MCF 10A (cell line): ENCODE measurements around the gene PI4KA. TPM values are rescaled to one million over a fixed set of nuclear protein-coding genes. Genes with fewer than 3 reads are reported as not detected.
A peak's percentile ranks its signal among the peaks of the same experiment; 100 is the strongest.

ENCODE experiments used
- BruUV-seq: library from RNA; stranded (reverse); fragments of 400-500 nt; replicated peaks from 2 replicates; lab custom pipeline; 2021; lab: Mats Ljungman, UMichigan
- CTCF ChIA-PET: fragments of 300-600 bp; sonication (Branson Sonifier 250); formaldehyde crosslinking; extraction: SDS; loops from one replicate; lab custom pipeline; 2021; ENCODE audit warnings: antibody characterized with exemption, inconsistent platforms; lab: Yijun Ruan, JAX
- POLR2A ChIA-PET: fragments of 300-600, 350-650 bp; sonication (Branson Sonifier 250); formaldehyde crosslinking; extraction: SDS; loops from one replicate; lab custom pipeline; 2020; ENCODE audit warnings: antibody characterized with exemption, inconsistent platforms; lab: Yijun Ruan, JAX
- DNase-seq: peaks from one replicate; pipeline ENCODE4 v3.0.0-alpha.2; 2018; ENCODE audit not compliant: unreplicated experiment
- H3K27ac Mint-ChIP-seq: one replicate; pipeline ENCODE4 v1.8.0; 2022; ENCODE audit warnings: mild to moderate bottlenecking, low read depth, mixed read lengths; ENCODE audit not compliant: unreplicated experiment
- H3K27me3 Mint-ChIP-seq: one replicate; pipeline ENCODE4 v1.8.0; 2022; ENCODE audit warnings: mixed read lengths; ENCODE audit not compliant: insufficient read depth, unreplicated experiment
- H3K36me3 Mint-ChIP-seq: one replicate; pipeline ENCODE4 v1.8.0; 2022; ENCODE audit warnings: mild to moderate bottlenecking, moderate library complexity, mixed read lengths; ENCODE audit not compliant: insufficient read depth, unreplicated experiment
- H3K4me1 Mint-ChIP-seq: one replicate; pipeline ENCODE4 v1.8.0; 2022; ENCODE audit warnings: mixed read lengths; ENCODE audit not compliant: insufficient read depth, unreplicated experiment
- H3K4me3 Mint-ChIP-seq: one replicate; pipeline ENCODE4 v1.8.0; 2022; ENCODE audit warnings: mild to moderate bottlenecking, moderate library complexity, mixed read lengths; ENCODE audit not compliant: unreplicated experiment
- H3K9me3 Mint-ChIP-seq: one replicate; pipeline ENCODE4 v1.8.0; 2022; ENCODE audit warnings: mixed read lengths; ENCODE audit not compliant: unreplicated experiment
- CTCF ChIP-seq: fragments of 200-600 bp; IDR thresholded peaks from one replicate; pipeline ENCODE4 v1.8.0; 2022; ENCODE audit warnings: antibody characterized with exemption, mild to moderate bottlenecking; ENCODE audit not compliant: unreplicated experiment
- intact Hi-C: fragments of 100-400 bp; cut with micrococcal nuclease; formaldehyde crosslinking; loops from 2 replicates; pipeline ENCODE4 v1.14.1; 2022
- total RNA-seq: library from RNA; stranded (reverse); gene quantifications from 2 replicates; pipeline ENCODE4 v1.2.3, GENCODE V29; 2022

PI4KA gene
- total RNA-seq, 1 experiment from 2014 or later, result 39.0 TPM

DNA sequence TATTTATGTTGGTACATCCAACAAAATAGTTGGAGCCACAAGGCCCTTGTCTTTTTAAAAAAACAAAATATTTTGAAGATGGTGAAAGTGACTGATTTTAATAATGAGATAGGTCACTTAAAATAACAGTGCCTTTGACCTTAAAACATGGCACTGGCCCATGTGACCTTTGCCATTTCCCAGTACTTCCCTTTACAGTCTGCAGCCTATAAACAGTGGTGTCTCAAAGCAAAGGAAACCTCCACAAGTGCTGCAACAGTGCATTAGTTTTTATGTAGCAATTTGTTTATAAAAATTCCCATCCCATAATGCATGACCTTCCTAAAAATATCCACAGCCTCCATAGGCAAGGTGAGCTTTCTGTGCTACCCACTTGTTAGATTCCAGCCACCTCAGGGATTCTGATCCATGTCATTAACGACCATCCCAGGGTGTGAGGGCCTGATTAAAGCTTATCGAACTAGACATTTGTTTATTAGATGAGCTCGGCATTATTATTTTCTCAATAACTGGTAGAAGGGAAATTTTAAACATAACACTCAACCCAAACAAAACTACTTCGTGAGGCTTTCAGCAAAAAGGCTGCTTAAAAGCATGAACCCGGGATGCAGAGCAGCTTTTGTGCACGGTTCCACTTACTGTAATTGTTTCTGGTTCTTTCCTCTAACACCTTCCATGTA, 30.6 kb upstream of the PI4KA start:
- BruUV-seq, result TSS peak; percentile 37
- H3K27me3 Mint-ChIP-seq, result no peaks in the 10 kb centered on the region
- H3K27ac Mint-ChIP-seq, result no peak overlapping the region
- peaks cover 36% of the 10 kb centered on the region for H3K36me3 Mint-ChIP-seq
- no peak for TF ChIP-seq CTCF
- DNase-seq, result no peak
- ChIA-PET POLR2A (interaction anchor here (1.9 kb wide), 1 partner anchor 15 kb away, joined by 6 read pairs; no protein-coding TSS in a partner anchor), CTCF (interaction anchor here (0.6 to 1.6 kb wide), 4 partner anchors 15 to 110 kb away, joined by 3 to 6 read pairs (median 4); partner anchors contain the start of gene CRKL)
- H3K4me3 Mint-ChIP-seq, result no peak overlapping the region
- intact Hi-C loops, result loop anchor here (5.0 kb wide), 1 partner anchor 113 kb away; the partner anchor contains the start of gene THAP7
- H3K4me1 Mint-ChIP-seq, result peaks cover 10% of the 10 kb centered on the region
- H3K9me3 Mint-ChIP-seq, result no peaks in the 10 kb centered on the region

DNA sequence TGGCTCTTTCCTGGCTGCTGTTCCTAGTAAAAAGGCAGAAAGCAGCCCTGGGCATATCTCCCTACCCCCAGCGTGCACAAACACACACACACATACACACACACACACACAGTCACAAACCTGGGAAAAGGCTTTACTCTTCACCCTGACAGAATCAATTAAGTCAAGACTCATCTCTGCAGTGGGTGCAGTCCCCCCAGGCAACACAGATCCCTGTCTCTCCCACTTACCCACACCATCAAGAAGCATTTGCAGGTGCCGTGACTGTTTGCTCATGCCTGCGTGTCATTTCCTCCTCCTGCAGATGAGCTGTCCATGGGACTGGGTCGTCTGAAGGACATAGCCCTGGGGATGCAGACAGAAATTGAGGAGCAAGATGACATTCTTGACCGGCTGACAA, 28.8 kb upstream of the PI4KA start:
- no peak for TF ChIP-seq CTCF
- DNase-seq, result no peak
- POLR2A ChIA-PET, result interaction anchor here (0.7 kb wide), 1 partner anchor 33 kb away, joined by 3 read pairs; no protein-coding TSS in a partner anchor
- Mint-ChIP-seq H3K9me3 (no peaks in the 10 kb centered on the region), H3K36me3 (peaks cover 54% of the 10 kb centered on the region), H3K27ac (no peak overlapping the region), H3K4me3 (no peak overlapping the region), H3K4me1 (peaks cover 10% of the 10 kb centered on the region), H3K27me3 (no peaks in the 10 kb centered on the region)
- intact Hi-C loops, result loop anchor here (5.0 kb wide), 1 partner anchor 115 kb away; the partner anchor contains the start of gene THAP7
- CTCF ChIA-PET, result interaction anchor here (0.6 kb wide), 1 partner anchor 31 kb away, joined by 3 read pairs; no protein-coding TSS in a partner anchor
- BruUV-seq, result no TSS peak

DNA sequence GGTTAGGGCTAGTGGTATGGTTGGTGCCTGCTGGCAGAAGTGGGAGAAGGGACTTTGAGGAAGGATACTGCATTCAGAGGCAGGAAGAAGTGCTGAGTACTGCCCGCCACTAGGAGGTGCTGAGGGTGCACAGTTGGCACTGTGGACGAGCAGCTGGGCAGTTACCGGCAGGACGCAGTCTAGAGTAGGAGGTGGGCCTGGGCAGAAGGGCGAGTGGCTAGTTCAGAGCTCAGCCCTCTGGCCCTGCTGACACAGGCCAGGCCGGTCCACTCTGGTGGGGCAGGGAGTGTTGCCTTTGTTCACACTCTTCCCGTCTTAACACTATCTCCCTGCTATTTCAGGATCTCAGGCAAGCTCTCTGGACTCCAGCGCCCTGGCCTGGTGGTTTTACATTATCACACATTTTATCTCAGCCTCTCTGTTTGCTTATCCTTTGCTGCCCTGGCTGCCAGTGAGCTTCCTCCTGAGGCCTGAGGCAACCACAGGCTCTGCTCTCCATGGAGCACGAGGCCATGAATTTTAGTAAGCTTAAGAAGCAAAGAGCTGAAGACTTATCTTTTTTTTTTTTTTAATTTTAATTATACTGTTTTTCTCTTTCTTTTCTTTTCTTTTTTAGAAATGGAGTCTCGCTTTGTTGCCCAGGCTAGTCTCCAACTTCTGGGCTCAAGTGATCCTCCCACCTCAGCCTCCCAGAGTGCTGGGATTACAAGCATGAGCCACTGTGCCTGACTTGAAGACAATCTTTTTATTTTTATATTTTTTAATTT, 27.1 kb upstream of the PI4KA start:
- Mint-ChIP-seq H3K27me3 (no peaks in the 10 kb centered on the region), H3K4me3 (no peak overlapping the region), H3K9me3 (no peaks in the 10 kb centered on the region), H3K4me1 (peaks cover 10% of the 10 kb centered on the region), H3K27ac (peak overlapping the region; percentile 52), H3K36me3 (peaks cover 67% of the 10 kb centered on the region)
- ChIA-PET CTCF (interaction anchor here (0.6 to 2.4 kb wide), 44 partner anchors 8 to 281 kb away, joined by 3 to 27 read pairs (median 4); partner anchors contain the start of genes CRKL, LZTR1 and THAP7), POLR2A (interaction anchor here (0.5 to 2.5 kb wide), 14 partner anchors 10 to 1707 kb away, joined by 3 to 14 read pairs (median 5); partner anchors contain the start of genes CRKL, SLC25A1 and THAP7)
- TF ChIP-seq CTCF, result peak; percentile 95
- BruUV-seq, result no TSS peak
- peak; percentile 80 for DNase-seq
- intact Hi-C loops, result loop anchor here (1.0 to 5.0 kb wide), 3 partner anchors 32 to 117 kb away; partner anchors contain the start of genes CRKL and THAP7
